ENCODE data around the gene CAMKK2. TPM values are rescaled to one million over a fixed set of nuclear protein-coding genes. Genes with fewer than 3 reads are reported as not detected.
"Not testable (repeated sequence)": the region's sequence is repeated elsewhere in the genome, so short reads cannot be mapped to it uniquely, and the experiment has no call there.

The CAMKK2 gene
- total RNA-seq, 4 donors from 2014 or later, result 26.0 to 40.3 (median 30.3) TPM

- Histone ChIP-seq H3K27ac (no peak overlapping the region), H3K27me3 (no peaks in the 10 kb centered on the region), H3K9me3 (no peaks in the 10 kb centered on the region), H3K36me3 (peaks cover 0 to 97% of the 10 kb centered on the region in 2 donors), H3K4me3 (no peak overlapping the region), H3K4me1 (no peaks in the 10 kb centered on the region)
- ATAC-seq, result no peak
- 90 to 100% methylated on average over 2 of the region's 6 CpGs for WGBS, 2 donors (ENCODE audit: low coverage in 1 of 2)
- no peak for TF ChIP-seq POLR2AphosphoS5 (IDR thresholded peaks at IDR 0.05)
- no peak for TF ChIP-seq EP300 (IDR thresholded peaks at IDR 0.05)
- TF ChIP-seq POLR2A (IDR thresholded peaks at IDR 0.05), result no peak
- TF ChIP-seq, protein P1, sequence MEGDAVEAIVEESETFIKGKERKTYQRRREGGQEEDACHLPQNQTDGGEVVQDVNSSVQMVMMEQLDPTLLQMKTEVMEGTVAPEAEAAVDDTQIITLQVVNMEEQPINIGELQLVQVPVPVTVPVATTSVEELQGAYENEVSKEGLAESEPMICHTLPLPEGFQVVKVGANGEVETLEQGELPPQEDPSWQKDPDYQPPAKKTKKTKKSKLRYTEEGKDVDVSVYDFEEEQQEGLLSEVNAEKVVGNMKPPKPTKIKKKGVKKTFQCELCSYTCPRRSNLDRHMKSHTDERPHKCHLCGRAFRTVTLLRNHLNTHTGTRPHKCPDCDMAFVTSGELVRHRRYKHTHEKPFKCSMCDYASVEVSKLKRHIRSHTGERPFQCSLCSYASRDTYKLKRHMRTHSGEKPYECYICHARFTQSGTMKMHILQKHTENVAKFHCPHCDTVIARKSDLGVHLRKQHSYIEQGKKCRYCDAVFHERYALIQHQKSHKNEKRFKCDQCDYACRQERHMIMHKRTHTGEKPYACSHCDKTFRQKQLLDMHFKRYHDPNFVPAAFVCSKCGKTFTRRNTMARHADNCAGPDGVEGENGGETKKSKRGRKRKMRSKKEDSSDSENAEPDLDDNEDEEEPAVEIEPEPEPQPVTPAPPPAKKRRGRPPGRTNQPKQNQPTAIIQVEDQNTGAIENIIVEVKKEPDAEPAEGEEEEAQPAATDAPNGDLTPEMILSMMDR (IDR thresholded peaks at IDR 0.05), result no peak
These were observed 35.1 kb downstream of the CAMKK2 start for GRCh38 chr12:121261398-121261797.

GRCh38 chr12:121260091-121260490 is 36.4 kb downstream of the CAMKK2 start:
- Histone ChIP-seq H3K36me3 (peaks cover 0 to 95% of the 10 kb centered on the region in 2 donors), H3K4me1 (no peaks in the 10 kb centered on the region), H3K27me3 (no peaks in the 10 kb centered on the region), H3K9me3 (no peaks in the 10 kb centered on the region), H3K4me3 (no peak overlapping the region), H3K27ac (no peak overlapping the region)
- no peak for ATAC-seq
- 87 to 100% methylated on average over 1 to 3 of the region's 7 CpGs for WGBS, 2 donors (ENCODE audit: low coverage in 1 of 2)
- TF ChIP-seq EP300 (IDR thresholded peaks at IDR 0.05) (no peak), POLR2AphosphoS5 (IDR thresholded peaks at IDR 0.05) (no peak), POLR2A (IDR thresholded peaks at IDR 0.05) (no peak)
- TF ChIP-seq, protein P1 (IDR thresholded peaks at IDR 0.05), result no peak

- ATAC-seq, result no peak
- Histone ChIP-seq H3K27ac (no peak overlapping the region), H3K36me3 (peaks cover 0 to 97% of the 10 kb centered on the region in 2 donors), H3K4me1 (no peaks in the 10 kb centered on the region), H3K27me3 (no peaks in the 10 kb centered on the region), H3K9me3 (no peaks in the 10 kb centered on the region), H3K4me3 (no peak overlapping the region)
- TF ChIP-seq POLR2AphosphoS5 (IDR thresholded peaks at IDR 0.05) (no peak), EP300 (IDR thresholded peaks at IDR 0.05) (no peak), POLR2A (IDR thresholded peaks at IDR 0.05) (no peak)
- TF ChIP-seq, protein P1 (IDR thresholded peaks at IDR 0.05), result no peak
- 95 to 100% methylated on average over 2 to 10 of the region's 11 CpGs for WGBS, 2 donors (ENCODE audit: low coverage in 1 of 2)
These were observed 37.4 kb downstream of the CAMKK2 start for GRCh38 chr12:121259074-121259473.

- ATAC-seq, H3K27me3 ChIP-seq, H3K4me1 ChIP-seq, H3K9me3 ChIP-seq, H3K4me3 ChIP-seq, H3K27ac ChIP-seq: not testable (repeated sequence)
- 98 to 100% methylated on average over 3 to 8 of the region's 8 CpGs for WGBS, 2 donors (ENCODE audit: low coverage in 1 of 2)
- peaks cover 0 to 97% of the 10 kb centered on the region in 2 donors for H3K36me3 ChIP-seq
These were observed 38.6 kb downstream of the CAMKK2 start for GRCh38 chr12:121257704-121258449.

- 100% methylated on average over 3 of the region's 9 CpGs; no CpG with 5 or more reads in 1 of the 2 donors for WGBS, 2 donors (ENCODE audit: low coverage in 1 of 2)
- Histone ChIP-seq H3K4me3 (no peak overlapping the region), H3K9me3 (no peaks in the 10 kb centered on the region), H3K4me1 (no peaks in the 10 kb centered on the region), H3K27me3 (no peaks in the 10 kb centered on the region), H3K36me3 (peaks cover 0 to 97% of the 10 kb centered on the region in 2 donors), H3K27ac (no peak overlapping the region)
- TF ChIP-seq, protein P1 (IDR thresholded peaks at IDR 0.05), result no peak
- ATAC-seq, result no peak
These were observed 41.1 kb downstream of the CAMKK2 start for GRCh38 chr12:121255433-121255832.
